Gastrocnemius medialis (tissue), 4 donors: Measurements from ENCODE around the gene PIK3C2B.

ENCODE experiments used
- CTCF ChIP-seq, 5 experiments: fragments of 450-650 bp in 3 of 5; fragments of 200-600 bp in 2 of 5; sonication (generic) in 2 of 5; IDR thresholded peaks in 4 of 5; conservative IDR thresholded peaks in 1 of 5; 1 replicate in 4 of 5; 2 replicates in 1 of 5; pipeline ENCODE4 v1.5.1; 2016 to 2019; ENCODE audit warnings: antibody characterized with exemption in 5 of 5, mild to moderate bottlenecking in 3 of 5, moderate library complexity in 3 of 5
- POLR2A ChIP-seq, 2 donors: fragments of 450-650 bp; IDR thresholded peaks; one replicate each; pipeline ENCODE4 v1.6.1; 2017; ENCODE audit warnings: antibody characterized with exemption in 2 of 2, mild to moderate bottlenecking in 2 of 2, moderate library complexity in 2 of 2

GRCh38 chr1:204456826-204457442 lies 37.7 kb downstream of the PIK3C2B start:
- TF ChIP-seq POLR2A (IDR thresholded peaks at IDR 0.05) (no peak), CTCF (IDR thresholded peaks at IDR 0.05 in 4 of 5, conservative IDR thresholded peaks at IDR 0.05 in 1 of 5) (no peak)
